Ascending aorta (tissue), 2 donors: Measurements from ENCODE around the gene YTHDF2. TPM values are rescaled to one million over a fixed set of nuclear protein-coding genes. Genes with fewer than 3 reads are reported as not detected.
"Not testable (repeated sequence)": the region's sequence is repeated elsewhere in the genome, so short reads cannot be mapped to it uniquely, and the experiment has no call there.

ENCODE experiments used
- DNase-seq, 2 donors: peaks; one replicate each; pipeline ENCODE4 v3.0.0-alpha.2; 2019; ENCODE audit warnings: low spot score in 2 of 2
- H3K27ac ChIP-seq, 2 donors: fragments of 200-600 bp; sonication (generic); one replicate each; pipeline ENCODE4 v1.5.1; 2016 to 2017; ENCODE audit warnings: mild to moderate bottlenecking in 1 of 2
- H3K27me3 ChIP-seq: fragments of 200-600 bp; sonication (generic); one replicate; pipeline ENCODE4 v1.5.1; 2017
- H3K36me3 ChIP-seq, 2 donors: fragments of 200-600 bp; sonication (generic); one replicate each; pipeline ENCODE4 v1.5.1; 2016
- H3K4me1 ChIP-seq, 2 donors: fragments of 200-600 bp; sonication (generic); one replicate each; pipeline ENCODE4 v1.5.1; 2016 to 2017; ENCODE audit warnings: mild to moderate bottlenecking in 1 of 2
- H3K4me3 ChIP-seq, 2 donors: fragments of 200-600 bp; sonication (generic); one replicate each; pipeline ENCODE4 v1.5.1; 2016 to 2017; ENCODE audit warnings: mild to moderate bottlenecking in 1 of 2
- H3K9me3 ChIP-seq, 2 donors: fragments of 200-600 bp; sonication (generic); one replicate each; pipeline ENCODE4 v1.5.1; 2016
- intact Hi-C: fragments of 100-400 bp; cut with DNase I; formaldehyde crosslinking; loops from one replicate; pipeline ENCODE4 v1.15.1; 2023
- total RNA-seq: library from RNA; depleted of rRNA; stranded (reverse); fragments of >200 nt; gene quantifications from one replicate; pipeline ENCODE4 v1.1.0, GENCODE V29; 2016
- TF ChIP-seq, protein P1 (sequence below), 3 experiments: fragments of 200-600 bp in 2 of 3; fragments of 450-650 bp in 1 of 3; sonication (generic) in 2 of 3; IDR thresholded peaks; one replicate each; pipeline ENCODE4 v1.5.1; 2016 to 2019; ENCODE audit warnings: antibody characterized with exemption in 3 of 3, mild to moderate bottlenecking in 1 of 3, moderate library complexity in 1 of 3

The YTHDF2 gene
- total RNA-seq, 1 donor from 2014 or later = 50.6 TPM

DNA sequence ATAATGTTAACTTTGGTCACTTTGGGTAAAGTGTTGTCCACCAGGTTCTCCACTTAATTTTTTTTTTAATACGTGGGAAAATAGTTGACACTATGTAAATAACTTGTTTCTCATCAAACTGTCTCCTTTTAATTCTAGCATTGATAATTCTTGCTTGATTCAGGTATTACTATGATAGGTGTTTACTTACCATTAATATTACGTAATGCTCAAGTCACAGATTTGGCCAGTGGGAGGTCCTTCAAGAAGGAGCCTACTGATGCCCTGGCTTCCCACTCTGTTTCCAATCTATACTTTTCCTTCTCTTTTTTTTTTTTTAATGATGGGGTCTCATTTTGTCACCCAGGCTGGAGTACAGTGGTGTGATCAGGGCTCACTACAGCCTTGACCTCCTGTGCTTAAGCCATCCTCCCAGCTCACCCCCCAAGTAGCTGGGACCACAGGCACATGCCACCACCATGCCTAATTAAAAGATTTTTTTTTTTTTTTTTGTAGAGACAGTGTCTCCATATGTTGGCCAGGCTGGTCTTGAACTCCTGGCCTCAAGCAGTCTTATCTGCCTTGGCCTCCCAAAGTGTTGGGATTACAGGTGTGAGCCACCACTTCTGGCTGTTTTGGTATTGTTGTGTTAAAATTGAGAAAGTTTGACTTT lies 29.9 kb downstream of the YTHDF2 start:
- Histone ChIP-seq H3K27ac (no peak overlapping the region), H3K4me1 (no peaks in the 10 kb centered on the region), H3K4me3 (no peak overlapping the region), H3K36me3 (peaks cover 5 to 19% of the 10 kb centered on the region in 2 donors), H3K27me3 (no peaks in the 10 kb centered on the region), H3K9me3 (no peaks in the 10 kb centered on the region)
- intact Hi-C loops = no loop called here
- no peak for DNase-seq
- TF ChIP-seq, protein P1, sequence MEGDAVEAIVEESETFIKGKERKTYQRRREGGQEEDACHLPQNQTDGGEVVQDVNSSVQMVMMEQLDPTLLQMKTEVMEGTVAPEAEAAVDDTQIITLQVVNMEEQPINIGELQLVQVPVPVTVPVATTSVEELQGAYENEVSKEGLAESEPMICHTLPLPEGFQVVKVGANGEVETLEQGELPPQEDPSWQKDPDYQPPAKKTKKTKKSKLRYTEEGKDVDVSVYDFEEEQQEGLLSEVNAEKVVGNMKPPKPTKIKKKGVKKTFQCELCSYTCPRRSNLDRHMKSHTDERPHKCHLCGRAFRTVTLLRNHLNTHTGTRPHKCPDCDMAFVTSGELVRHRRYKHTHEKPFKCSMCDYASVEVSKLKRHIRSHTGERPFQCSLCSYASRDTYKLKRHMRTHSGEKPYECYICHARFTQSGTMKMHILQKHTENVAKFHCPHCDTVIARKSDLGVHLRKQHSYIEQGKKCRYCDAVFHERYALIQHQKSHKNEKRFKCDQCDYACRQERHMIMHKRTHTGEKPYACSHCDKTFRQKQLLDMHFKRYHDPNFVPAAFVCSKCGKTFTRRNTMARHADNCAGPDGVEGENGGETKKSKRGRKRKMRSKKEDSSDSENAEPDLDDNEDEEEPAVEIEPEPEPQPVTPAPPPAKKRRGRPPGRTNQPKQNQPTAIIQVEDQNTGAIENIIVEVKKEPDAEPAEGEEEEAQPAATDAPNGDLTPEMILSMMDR (IDR thresholded peaks at IDR 0.05) = no peak

DNA sequence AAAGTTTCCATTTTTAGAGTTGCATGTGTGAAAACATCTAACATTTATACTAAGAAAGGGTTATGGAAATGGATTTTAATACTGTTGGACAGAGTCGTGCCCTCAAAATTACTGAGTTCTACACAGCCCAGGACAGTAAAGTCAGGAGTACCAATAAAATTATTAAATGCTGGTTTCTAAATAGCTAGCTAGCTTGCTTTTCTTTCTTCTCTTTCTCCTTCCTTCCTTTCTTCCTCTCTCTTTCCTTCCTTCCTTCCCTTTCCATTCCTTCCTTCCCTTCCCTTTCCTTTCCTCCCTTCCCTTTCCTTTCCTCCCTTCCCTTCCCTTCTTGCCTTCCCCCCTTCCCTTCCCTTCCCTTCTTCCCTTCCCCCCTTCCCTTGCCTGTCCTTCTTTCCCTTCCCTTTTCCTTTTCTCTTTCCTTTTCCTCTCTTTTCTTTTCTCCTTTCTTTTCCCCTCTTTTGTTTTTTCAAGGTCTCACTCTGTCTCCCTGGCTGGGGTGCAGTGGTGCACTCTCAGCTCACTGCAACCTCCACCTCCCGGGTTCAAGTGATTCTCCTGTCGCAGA lies 33.9 kb downstream of the YTHDF2 start:
- no peak overlapping the region for H3K4me3 ChIP-seq
- H3K36me3 ChIP-seq = peaks cover 5 to 28% of the 10 kb centered on the region in 2 donors
- intact Hi-C loops = no loop called here
- no peaks in the 10 kb centered on the region for H3K9me3 ChIP-seq
- no peaks in the 10 kb centered on the region for H3K27me3 ChIP-seq
- peaks cover 0 to 5% of the 10 kb centered on the region in 2 donors for H3K4me1 ChIP-seq
- DNase-seq = no peak
- TF ChIP-seq, protein P1 (IDR thresholded peaks at IDR 0.05) = no peak
- no peak overlapping the region for H3K27ac ChIP-seq

DNA sequence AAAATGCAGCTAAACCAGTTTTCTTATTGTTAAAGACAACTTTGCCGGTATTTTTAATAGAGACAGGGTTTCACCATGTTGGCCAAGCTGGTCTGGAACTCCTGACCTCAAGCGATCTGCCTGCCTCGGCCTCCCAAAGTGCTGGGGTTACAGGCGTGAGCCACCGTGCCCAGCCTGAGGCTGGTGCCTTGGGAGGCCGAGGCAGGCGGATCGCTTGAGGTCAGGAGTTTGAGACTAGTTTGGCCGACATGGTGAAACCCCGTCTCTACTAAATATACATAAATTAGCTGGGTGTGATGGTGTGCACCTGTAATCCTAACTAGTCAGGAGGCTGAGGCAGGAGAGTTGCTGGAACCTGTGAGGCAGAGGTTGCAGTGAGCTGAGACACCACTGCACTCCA lies 35.2 kb downstream of the YTHDF2 start:
- intact Hi-C loops, DNase-seq, H3K4me1 ChIP-seq, H3K4me3 ChIP-seq, H3K27ac ChIP-seq, H3K9me3 ChIP-seq, H3K27me3 ChIP-seq: not testable (repeated sequence)
- peaks cover 5 to 28% of the 10 kb centered on the region in 2 donors for H3K36me3 ChIP-seq

DNA sequence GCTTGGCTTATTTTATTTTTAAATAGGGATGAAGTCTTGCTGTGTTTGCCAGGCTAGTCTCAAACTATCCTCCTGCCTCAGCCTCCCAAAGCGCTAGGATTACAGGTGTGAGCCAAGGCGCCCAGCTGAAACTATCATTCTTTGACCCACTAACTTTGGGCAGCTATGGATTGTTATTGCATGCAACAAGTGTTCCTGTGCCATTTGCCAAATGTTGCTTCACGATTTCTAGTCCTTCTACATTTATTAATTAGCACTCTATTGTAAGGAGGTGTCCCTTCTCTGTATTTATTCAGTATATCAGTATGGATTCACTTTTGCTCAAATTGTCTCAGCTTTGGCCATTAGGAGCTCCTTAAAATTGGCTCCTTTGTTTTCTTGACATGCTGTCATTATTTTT lies 36.4 kb downstream of the YTHDF2 start:
- Histone ChIP-seq H3K4me3 (no peak overlapping the region), H3K9me3 (no peaks in the 10 kb centered on the region), H3K27ac (no peak overlapping the region), H3K36me3 (peaks cover 5 to 28% of the 10 kb centered on the region in 2 donors), H3K4me1 (peaks cover 0 to 5% of the 10 kb centered on the region in 2 donors), H3K27me3 (no peaks in the 10 kb centered on the region)
- no peak for DNase-seq
- TF ChIP-seq, protein P1 (IDR thresholded peaks at IDR 0.05) = no peak
- intact Hi-C loops = no loop called here

DNA sequence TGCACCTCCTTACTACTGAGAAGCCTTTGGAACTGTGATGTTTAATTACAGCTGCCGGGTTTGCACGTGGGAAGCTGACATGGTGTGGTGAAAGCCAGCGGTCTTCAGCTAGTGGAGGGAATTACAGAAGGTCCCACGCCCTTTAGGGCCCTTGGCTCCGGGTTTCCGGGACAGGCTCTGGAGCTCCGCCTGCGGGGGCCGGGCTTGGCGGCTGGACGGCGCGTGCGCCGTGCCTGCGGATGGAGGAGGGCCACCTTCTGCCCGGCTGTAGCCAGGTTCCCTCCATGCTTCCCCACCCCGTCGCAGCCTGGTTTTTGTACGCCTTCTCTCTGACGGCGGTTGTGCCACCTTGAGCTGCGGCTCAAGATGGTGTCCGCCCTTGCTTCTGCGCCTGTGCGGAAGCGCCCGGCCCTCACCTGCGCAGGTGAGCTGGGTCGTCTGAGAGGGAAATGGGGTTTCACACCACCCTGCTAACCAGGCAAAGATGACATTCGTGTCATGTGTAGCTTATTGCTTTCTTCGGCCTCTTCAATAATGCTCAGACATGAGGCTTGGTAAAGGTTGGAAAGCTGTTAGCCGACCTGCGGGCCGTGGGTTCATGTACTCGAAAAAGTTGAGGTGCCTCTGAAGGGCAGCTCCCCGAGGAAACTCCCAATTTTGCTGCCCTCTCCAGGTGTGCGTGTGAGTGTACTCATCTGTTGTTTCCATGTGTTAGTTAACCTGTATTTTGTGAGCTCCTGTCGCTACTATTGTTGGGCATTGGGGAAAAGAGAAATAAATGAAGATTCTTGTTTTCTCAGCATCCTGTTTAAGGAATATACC lies 38.6 kb downstream of the YTHDF2 start:
- H3K4me1 ChIP-seq = peaks cover 0 to 5% of the 10 kb centered on the region in 2 donors
- peak overlapping the region; percentile 50 to 64 for H3K4me3 ChIP-seq
- no peaks in the 10 kb centered on the region for H3K9me3 ChIP-seq
- peak in 1 of 2 donors; percentile 81 for DNase-seq
- intact Hi-C loops = no loop called here
- H3K36me3 ChIP-seq = peaks cover under 1 to 17% of the 10 kb centered on the region in 2 donors
- TF ChIP-seq, protein P1 (IDR thresholded peaks at IDR 0.05) = no peak
- no peaks in the 10 kb centered on the region for H3K27me3 ChIP-seq
- no peak overlapping the region for H3K27ac ChIP-seq

DNA sequence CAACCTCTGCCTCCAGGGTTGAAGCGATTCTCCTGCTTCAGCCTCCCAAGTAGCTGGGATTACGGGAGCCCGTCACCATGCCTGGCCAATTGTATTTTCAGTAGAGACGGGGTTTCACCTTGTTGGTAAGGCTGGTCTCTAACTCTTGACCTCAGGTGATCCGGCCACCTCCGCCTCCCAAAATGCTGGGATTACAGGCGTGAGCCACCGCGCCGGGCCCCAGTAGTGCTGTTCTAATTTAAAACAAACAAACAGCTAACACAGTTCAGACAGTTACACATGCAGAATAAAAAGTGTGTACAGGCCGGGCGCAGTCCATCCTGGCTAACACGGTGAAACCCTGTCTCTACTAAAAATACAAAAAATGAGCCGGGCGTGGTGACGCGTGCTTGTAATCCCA lies 39.6 kb downstream of the YTHDF2 start:
- H3K4me3 ChIP-seq = no peak overlapping the region
- peaks cover 0 to 10% of the 10 kb centered on the region in 2 donors for H3K36me3 ChIP-seq
- intact Hi-C loops = no loop called here
- H3K9me3 ChIP-seq = no peaks in the 10 kb centered on the region
- H3K27me3 ChIP-seq = no peaks in the 10 kb centered on the region
- TF ChIP-seq, protein P1 (IDR thresholded peaks at IDR 0.05) = no peak
- no peak overlapping the region for H3K27ac ChIP-seq
- peaks cover 0 to 5% of the 10 kb centered on the region in 2 donors for H3K4me1 ChIP-seq
- DNase-seq = no peak
